GM13976 (cell line): ENCODE measurements around the gene EID3.

ENCODE experiments used
- DNase-seq: peaks from one replicate; pipeline ENCODE4 v3.0.0; 2012; ENCODE audit warnings: low spot score
- CTCF ChIP-seq: IDR thresholded peaks from 2 replicates; pipeline ENCODE4 v1.5.1; 2012; ENCODE audit warnings: borderline replicate concordance, mild to moderate bottlenecking; ENCODE audit not compliant: insufficient read depth; ENCODE audit errors: extremely low read depth, missing control alignments, control extremely low read depth
- in situ Hi-C: fragments of 300-500 bp; cut with MboI; formaldehyde crosslinking; loops from one replicate; pipeline ENCODE4 v1.12.0; 2022; ENCODE audit warnings: low sequenced_read_pairs, mixed read lengths, inconsistent platforms; ENCODE audit not compliant: unreplicated experiment

Gene EID3

GRCh38 chr12:104312654-104313053 lies 9.1 kb downstream of the EID3 start:
- no peak for DNase-seq
- TF ChIP-seq CTCF: no peak
- in situ Hi-C loops: no loop called here

- no peak for TF ChIP-seq CTCF
- in situ Hi-C loops: no loop called here
Observed at GRCh38 chr12:104313568-104314241, 10.2 kb downstream of the EID3 start.

GRCh38 chr12:104314242-104314614 lies 10.7 kb downstream of the EID3 start:
- no peak for DNase-seq

More at GRCh38 chr12:104313568-104314241, 10.2 kb downstream of the EID3 start:
- no peak for DNase-seq

DNA sequence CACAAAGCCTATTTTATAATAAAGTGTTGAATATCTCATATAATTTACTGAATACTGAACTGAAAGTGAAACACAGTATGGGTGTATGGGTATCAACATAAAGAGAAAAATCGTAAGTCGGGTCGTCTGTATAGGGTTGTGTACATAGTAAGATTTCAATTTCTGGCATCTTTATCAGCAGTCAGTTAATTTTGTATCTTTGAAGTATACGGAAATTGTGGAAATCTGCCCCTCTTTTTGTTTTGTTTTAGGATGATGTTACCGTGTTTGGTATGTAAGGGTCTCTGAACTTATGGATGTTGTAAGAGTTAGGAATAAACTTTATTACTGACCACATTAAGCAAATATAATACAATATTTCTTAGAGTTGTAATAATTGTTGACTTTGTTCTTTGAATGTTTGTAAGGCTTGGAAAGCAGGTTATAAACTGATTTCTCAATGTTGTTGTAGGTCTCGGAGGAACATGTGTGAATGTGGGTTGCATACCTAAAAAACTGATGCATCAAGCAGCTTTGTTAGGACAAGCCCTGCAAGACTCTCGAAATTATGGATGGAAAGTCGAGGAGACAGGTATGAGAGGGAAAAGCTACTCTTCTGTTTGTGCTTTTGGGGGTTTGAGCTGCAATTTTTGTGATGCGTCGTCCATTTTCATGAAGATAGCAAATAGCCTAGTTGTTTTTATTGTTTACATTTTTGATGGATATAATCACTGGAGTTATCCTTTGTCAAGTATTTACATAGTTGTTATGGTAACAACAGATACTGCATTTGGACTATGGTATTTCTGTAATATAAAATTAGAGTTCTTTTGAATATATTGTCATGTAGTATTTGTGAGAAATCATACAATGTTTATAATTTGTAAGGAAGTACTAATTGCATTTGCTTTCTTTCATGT lies 12.0 kb downstream of the EID3 start:
- no peak for TF ChIP-seq CTCF
- in situ Hi-C loops: no loop called here
- no peak for DNase-seq

More at GRCh38 chr12:104314242-104314614, 10.7 kb downstream of the EID3 start:
- no peak for TF ChIP-seq CTCF
- in situ Hi-C loops: no loop called here

DNA sequence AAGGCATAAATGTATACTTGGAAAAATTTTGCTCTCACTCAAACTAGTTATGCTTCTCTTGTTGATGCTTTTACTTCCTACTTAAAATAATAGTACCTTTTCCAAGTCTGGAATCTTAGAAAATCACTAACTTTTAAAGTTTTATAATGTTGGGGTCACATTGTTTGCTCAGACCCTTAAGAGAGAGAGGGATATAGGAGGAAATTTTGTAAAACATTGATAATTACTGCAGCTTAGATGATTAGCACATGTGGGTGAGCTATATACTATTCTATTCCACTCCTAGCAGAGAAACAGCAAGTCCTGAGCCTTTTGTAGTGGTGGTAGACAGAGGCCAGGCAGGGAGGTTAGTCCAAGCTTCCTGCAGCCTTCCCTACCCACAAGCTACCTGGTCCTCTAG lies 13.4 kb downstream of the EID3 start:
- DNase-seq: no peak
- no peak for TF ChIP-seq CTCF
- in situ Hi-C loops: no loop called here

DNA sequence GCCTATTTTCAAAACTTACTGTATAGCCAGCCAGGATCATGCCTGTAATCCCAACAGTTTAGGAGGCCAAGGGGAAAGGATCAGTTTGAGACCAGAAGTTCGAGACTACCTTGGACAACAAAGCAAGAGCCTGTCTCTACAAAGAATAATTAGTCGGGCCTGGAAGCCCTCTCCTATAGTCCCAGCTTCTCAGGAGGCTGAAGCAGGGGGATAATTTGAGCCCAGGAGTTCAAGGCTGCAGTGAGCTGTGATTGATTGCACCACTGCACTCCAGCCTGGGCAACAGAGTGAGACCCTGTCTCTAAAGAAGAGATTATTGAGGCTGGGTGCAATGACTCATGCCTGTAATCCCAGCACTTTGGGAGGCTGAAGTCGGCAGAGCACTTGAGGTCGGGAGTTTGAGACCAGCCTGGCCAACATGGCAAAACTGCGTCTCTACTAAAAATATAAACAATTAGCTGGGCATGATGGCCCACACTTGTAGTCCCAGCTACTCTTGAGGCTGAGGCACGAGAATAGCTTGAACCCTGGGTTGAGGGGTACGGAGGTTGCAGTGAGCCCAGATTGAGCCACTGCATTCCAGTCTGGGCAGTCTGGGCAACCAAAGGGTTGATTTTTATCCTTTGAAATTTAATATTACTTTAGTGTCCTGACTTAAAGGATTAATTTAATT lies 14.1 kb downstream of the EID3 start:
- in situ Hi-C loops: no loop called here
- no peak for DNase-seq
- TF ChIP-seq CTCF: no peak
